ENCODE data around the gene KLRK1.
"Not testable (repeated sequence)": the region's sequence is repeated elsewhere in the genome, so short reads cannot be mapped to it uniquely, and the experiment has no call there.

DNA sequence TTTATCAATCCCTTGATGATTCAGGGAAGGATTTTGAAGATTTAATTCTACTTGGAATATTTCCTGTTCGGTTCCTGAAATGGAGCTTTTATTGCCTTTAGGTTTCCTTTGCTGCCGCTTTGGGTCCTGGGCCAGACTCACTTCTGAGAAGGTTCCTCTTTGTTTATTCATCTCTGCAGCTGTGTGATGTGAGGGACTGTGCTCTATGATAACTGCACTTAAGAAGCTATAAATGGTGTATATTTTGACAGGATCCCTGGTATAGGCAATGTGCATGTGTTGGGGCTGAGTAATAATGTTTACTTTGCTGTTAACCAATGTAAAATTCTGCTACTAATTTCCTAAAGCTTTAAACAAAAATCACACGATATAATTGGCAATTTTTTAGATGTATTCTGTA is 46.0 kb upstream of the KLRK1 start, which contains the start of gene KLRC2:
- not testable (repeated sequence) for TF ChIP-seq RAD21, SP1 (IDR thresholded peaks at IDR 0.05)
- TF ChIP-seq, protein P1, sequence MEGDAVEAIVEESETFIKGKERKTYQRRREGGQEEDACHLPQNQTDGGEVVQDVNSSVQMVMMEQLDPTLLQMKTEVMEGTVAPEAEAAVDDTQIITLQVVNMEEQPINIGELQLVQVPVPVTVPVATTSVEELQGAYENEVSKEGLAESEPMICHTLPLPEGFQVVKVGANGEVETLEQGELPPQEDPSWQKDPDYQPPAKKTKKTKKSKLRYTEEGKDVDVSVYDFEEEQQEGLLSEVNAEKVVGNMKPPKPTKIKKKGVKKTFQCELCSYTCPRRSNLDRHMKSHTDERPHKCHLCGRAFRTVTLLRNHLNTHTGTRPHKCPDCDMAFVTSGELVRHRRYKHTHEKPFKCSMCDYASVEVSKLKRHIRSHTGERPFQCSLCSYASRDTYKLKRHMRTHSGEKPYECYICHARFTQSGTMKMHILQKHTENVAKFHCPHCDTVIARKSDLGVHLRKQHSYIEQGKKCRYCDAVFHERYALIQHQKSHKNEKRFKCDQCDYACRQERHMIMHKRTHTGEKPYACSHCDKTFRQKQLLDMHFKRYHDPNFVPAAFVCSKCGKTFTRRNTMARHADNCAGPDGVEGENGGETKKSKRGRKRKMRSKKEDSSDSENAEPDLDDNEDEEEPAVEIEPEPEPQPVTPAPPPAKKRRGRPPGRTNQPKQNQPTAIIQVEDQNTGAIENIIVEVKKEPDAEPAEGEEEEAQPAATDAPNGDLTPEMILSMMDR (IDR thresholded peaks at IDR 0.05; ENCODE audit: low read depth, low read length, missing input control) = not testable (repeated sequence)
